HepG2 (cell line): ENCODE data around the gene GPR137. TPM values are rescaled to one million over a fixed set of nuclear protein-coding genes. Genes with fewer than 3 reads are reported as not detected.
A peak's percentile ranks its signal among the peaks of the same experiment; 100 is the strongest.

Source experiments
- ATF4 ChIP-seq, 2 experiments: fragments of 450-650 bp in 1 of 2; sonication (generic) in 1 of 2; formaldehyde crosslinking; IDR thresholded peaks; 2 replicates each; pipeline versions ENCODE4 v1.5.0 to v1.8.0; 2020 to 2022; ENCODE audit warnings: mild to moderate bottlenecking in 1 of 2, missing genetic modification reagents in 1 of 2
- CBX5 ChIP-seq: sonication (generic); formaldehyde crosslinking; IDR thresholded peaks from 2 replicates; pipeline ENCODE4 v1.4.0; 2020; ENCODE audit warnings: missing genetic modification reagents, borderline replicate concordance
- CSRNP1 ChIP-seq: sonication (generic); formaldehyde crosslinking; IDR thresholded peaks from 2 replicates; pipeline ENCODE4 v1.8.1; 2023; ENCODE audit warnings: mild to moderate bottlenecking, missing genetic modification reagents
- GLMP ChIP-seq: sonication (generic); formaldehyde crosslinking; IDR thresholded peaks from 2 replicates; pipeline ENCODE4 v1.9.0; 2021; ENCODE audit warnings: missing genetic modification reagents, mild to moderate bottlenecking, borderline replicate concordance
- NONO ChIP-seq, 2 experiments: fragments of 450-650 bp in 1 of 2; sonication (generic) in 1 of 2; formaldehyde crosslinking in 1 of 2; IDR thresholded peaks in 1 of 2; conservative IDR thresholded peaks in 1 of 2; 2 replicates each; pipeline versions ENCODE4 v1.6.1 to v1.8.0; 2017 to 2022; ENCODE audit warnings: mild to moderate bottlenecking in 1 of 2, missing genetic modification reagents in 1 of 2, moderate library complexity in 1 of 2
- SNAPC2 ChIP-seq: sonication (generic); formaldehyde crosslinking; IDR thresholded peaks from 2 replicates; pipeline ENCODE4 v1.8.1; 2022; ENCODE audit warnings: mild to moderate bottlenecking, missing genetic modification reagents
- TBX2 ChIP-seq: sonication (generic); formaldehyde crosslinking; IDR thresholded peaks from 2 replicates; pipeline ENCODE4 v1.5.0; 2020; ENCODE audit warnings: missing genetic modification reagents, mild to moderate bottlenecking, borderline replicate concordance
- THAP11 ChIP-seq: IDR thresholded peaks from 2 replicates; pipeline ENCODE4 v1.6.1; 2016; ENCODE audit warnings: missing biosample characterization, missing genetic modification reagents
- ZBTB33 ChIP-seq: sonication (generic); formaldehyde crosslinking; IDR thresholded peaks from 2 replicates; pipeline ENCODE4 v1.4.0; 2020; ENCODE audit warnings: missing genetic modification reagents
- ZNF136 ChIP-seq: sonication (generic); formaldehyde crosslinking; IDR thresholded peaks from 2 replicates; pipeline ENCODE4 v1.8.1; 2022; ENCODE audit warnings: low read depth, mild to moderate bottlenecking, moderate library complexity, missing genetic modification reagents
- ZNF20 ChIP-seq: sonication (generic); formaldehyde crosslinking; IDR thresholded peaks from 2 replicates; pipeline ENCODE4 v1.4.0; 2020; ENCODE audit warnings: mild to moderate bottlenecking, moderate library complexity, missing genetic modification reagents
- ZNF235 ChIP-seq: sonication (generic); formaldehyde crosslinking; IDR thresholded peaks from 2 replicates; pipeline ENCODE4 v1.8.1; 2023; ENCODE audit warnings: mild to moderate bottlenecking, missing genetic modification reagents, borderline replicate concordance
- ZNF44 ChIP-seq: sonication (generic); formaldehyde crosslinking; IDR thresholded peaks from 2 replicates; pipeline ENCODE4 v1.5.1; 2020; ENCODE audit warnings: mild to moderate bottlenecking, missing genetic modification reagents
- ZNF501 ChIP-seq: sonication (generic); formaldehyde crosslinking; IDR thresholded peaks from 2 replicates; pipeline ENCODE4 v1.5.1; 2020; ENCODE audit warnings: mild to moderate bottlenecking, moderate library complexity, missing genetic modification reagents
- ZSCAN29 ChIP-seq: sonication (generic); formaldehyde crosslinking; conservative IDR thresholded peaks from 2 replicates; pipeline ENCODE4 v1.4.0; 2020; ENCODE audit warnings: mild to moderate bottlenecking, missing genetic modification reagents
- polyA plus RNA-seq, 8 experiments: library from polyadenylated mRNA; depleted of rRNA in 3 of 8; stranded (reverse) in 7 of 8; unstranded in 1 of 8; fragments of >200 nt; fragmentation: Illumina TruSeq in 4 of 8; extraction: Trizol in 4 of 8; gene quantifications; 2 replicates each; pipeline versions ENCODE4 v1.2.1 to v1.2.3, GENCODE V29; 2011 to 2016; ENCODE audit warnings: low read depth in 4 of 8, missing spikeins in 1 of 8, mixed read lengths in 1 of 8; ENCODE audit not compliant: insufficient read depth in 1 of 8
- total RNA-seq, 5 experiments: library from RNA; depleted of rRNA; stranded (reverse); fragments of >200 nt; fragmentation: Illumina TruSeq; extraction: Trizol; gene quantifications; 2 replicates each; pipeline ENCODE4 v1.2.3, GENCODE V29; 2016; ENCODE audit warnings: low read depth in 1 of 5
- TF ChIP-seq, protein P1 (sequence below), 2 experiments: sonication (generic) in 1 of 2; formaldehyde crosslinking in 1 of 2; IDR thresholded peaks; 2 replicates each; pipeline versions ENCODE4 v1.4.0 to v1.6.1; 2018 to 2020; ENCODE audit warnings: missing genetic modification reagents in 2 of 2, borderline replicate concordance in 1 of 2, low read depth in 1 of 2, mild to moderate bottlenecking in 1 of 2, missing biosample characterization in 1 of 2
- TF ChIP-seq, protein P2 (sequence below): sonication (generic); formaldehyde crosslinking; IDR thresholded peaks from 2 replicates; pipeline ENCODE4 v1.5.0; 2020; ENCODE audit warnings: missing genetic modification reagents

GPR137 gene
- total and polyA plus RNA-seq, 2 of the 13 experiments (the other 11 are each of a cell fraction or from before 2014, with no cell fraction given) = 8.5 to 13.2 TPM

- TF ChIP-seq NONO (IDR thresholded peaks at IDR 0.05) (no peak), NONO (CRISPR knock-in tag; conservative IDR thresholded peaks at IDR 0.05) (peak; percentile 54; the same call in 1 of the 2 replicates), ZBTB33 (CRISPR knock-in tag) (no peak), CSRNP1 (no peak), THAP11 (peak; percentile 77), ZNF20 (CRISPR knock-in tag) (no peak), ZNF235 (peak; percentile 61; the same call in 1 of the 2 replicates), CBX5 (CRISPR knock-in tag) (no peak), ZSCAN29 (CRISPR knock-in tag) (no peak), TBX2 (CRISPR knock-in tag) (peak; percentile 57), SNAPC2 (CRISPR knock-in tag) (no peak), ZNF136 (CRISPR knock-in tag) (no peak), ZNF44 (0 out of 2 replicates have a peak, but pooled peaks have one; percentile 2), ZNF501 (CRISPR knock-in tag) (no peak), ATF4 (CRISPR knock-in tag; IDR thresholded peaks at IDR 0.05) (no peak), GLMP (CRISPR knock-in tag) (no peak)
- TF ChIP-seq, protein P1, sequence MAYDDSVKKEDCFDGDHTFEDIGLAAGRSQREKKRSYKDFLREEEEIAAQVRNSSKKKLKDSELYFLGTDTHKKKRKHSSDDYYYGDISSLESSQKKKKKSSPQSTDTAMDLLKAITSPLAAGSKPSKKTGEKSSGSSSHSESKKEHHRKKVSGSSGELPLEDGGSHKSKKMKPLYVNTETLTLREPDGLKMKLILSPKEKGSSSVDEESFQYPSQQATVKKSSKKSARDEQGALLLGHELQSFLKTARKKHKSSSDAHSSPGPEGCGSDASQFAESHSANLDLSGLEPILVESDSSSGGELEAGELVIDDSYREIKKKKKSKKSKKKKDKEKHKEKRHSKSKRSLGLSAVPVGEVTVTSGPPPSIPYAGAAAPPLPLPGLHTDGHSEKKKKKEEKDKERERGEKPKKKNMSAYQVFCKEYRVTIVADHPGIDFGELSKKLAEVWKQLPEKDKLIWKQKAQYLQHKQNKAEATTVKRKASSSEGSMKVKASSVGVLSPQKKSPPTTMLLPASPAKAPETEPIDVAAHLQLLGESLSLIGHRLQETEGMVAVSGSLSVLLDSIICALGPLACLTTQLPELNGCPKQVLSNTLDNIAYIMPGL (CRISPR knock-in tag; IDR thresholded peaks at IDR 0.05; ENCODE audit: borderline replicate concordance in 1 of 2, low read depth in 1 of 2) = peak; percentile 15 to 41; a peak in 2 of 4 replicates
- TF ChIP-seq, protein P2, sequence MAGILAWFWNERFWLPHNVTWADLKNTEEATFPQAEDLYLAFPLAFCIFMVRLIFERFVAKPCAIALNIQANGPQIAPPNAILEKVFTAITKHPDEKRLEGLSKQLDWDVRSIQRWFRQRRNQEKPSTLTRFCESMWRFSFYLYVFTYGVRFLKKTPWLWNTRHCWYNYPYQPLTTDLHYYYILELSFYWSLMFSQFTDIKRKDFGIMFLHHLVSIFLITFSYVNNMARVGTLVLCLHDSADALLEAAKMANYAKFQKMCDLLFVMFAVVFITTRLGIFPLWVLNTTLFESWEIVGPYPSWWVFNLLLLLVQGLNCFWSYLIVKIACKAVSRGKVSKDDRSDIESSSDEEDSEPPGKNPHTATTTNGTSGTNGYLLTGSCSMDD (CRISPR knock-in tag) = no peak
These were observed at the start of gene GPR137 (continued) for GRCh38 chr11:64284962-64285884.
